ENCODE results near the gene GPD2. TPM values are rescaled to one million over a fixed set of nuclear protein-coding genes. Genes with fewer than 3 reads are reported as not detected.

The GPD2 gene
- total and polyA plus RNA-seq, 5 donors from 2014 or later, result 6.0 to 11.3 (median 9.0) TPM

DNA sequence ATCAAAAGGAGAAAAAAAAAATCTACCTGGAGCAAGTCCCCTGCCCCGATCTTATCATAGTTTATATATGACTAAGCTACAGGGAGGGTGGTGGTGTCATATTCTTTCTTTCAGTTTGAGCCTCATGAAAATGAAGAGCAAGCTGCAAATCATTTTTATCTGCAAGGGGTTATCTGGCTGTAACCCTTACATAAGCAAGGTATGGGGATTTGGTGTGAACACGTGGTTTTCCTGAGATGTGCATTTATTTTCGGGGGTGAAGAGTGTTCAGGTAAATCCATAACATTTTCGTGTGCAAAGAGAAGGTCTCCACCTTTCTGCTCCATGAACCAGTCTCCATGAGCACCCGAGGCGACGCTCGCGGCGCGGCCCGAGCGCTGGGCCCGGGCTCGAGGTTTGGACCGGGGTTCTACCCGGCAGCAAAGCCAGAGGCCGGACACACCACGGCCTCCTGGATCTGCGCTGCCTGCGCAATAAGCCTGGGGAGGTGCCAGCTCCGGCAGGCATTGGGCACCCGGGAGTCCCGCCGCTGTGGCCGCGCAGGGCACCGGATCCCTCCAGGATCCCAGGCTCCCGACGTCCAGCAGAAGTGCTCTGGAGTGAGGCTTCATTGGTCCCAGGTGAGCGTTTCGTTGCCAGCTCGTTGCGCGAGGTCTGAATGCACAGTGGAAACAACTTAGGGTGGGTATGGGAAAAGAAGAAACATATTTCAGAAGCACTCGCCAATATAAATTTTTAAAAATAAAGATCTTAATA lies 36.1 kb upstream of the GPD2 start:
- Mint-ChIP-seq H3K27me3 (peaks cover 19% of the 10 kb centered on the region), H3K27ac (peak overlapping the region; percentile 97 to 99 (median 98)), H3K9me3 (peaks cover 0 to 6% (median 0%) of the 10 kb centered on the region in 7 donors), H3K4me3 (peak overlapping the region; percentile 91 to 98 (median 94)), H3K4me1 (peaks cover 21 to 32% (median 25%) of the 10 kb centered on the region in 4 donors), H3K36me3 (peaks cover 5% of the 10 kb centered on the region)
- ATAC-seq (ENCODE audit: low read depth in 2 of 2) (peak; percentile 27 to 38), DNase-seq (peak in 2 of 3 donors; percentile 46 to 72)
- peaks cover 9% of the 10 kb centered on the region for H3K4me1 ChIP-seq (ENCODE audit: control insufficient read depth, insufficient read depth, low read length, poor library complexity, severe bottlenecking)
- H3K36me3 ChIP-seq (ENCODE audit: control insufficient read depth, insufficient read depth, low read length), result no peaks in the 10 kb centered on the region
- H3K4me3 ChIP-seq (ENCODE audit: low read depth, low read length), result peak overlapping the region; percentile 96
- no peaks in the 10 kb centered on the region for H3K27me3 ChIP-seq (ENCODE audit: control insufficient read depth, insufficient read depth, low read length)
- peak overlapping the region; percentile 89 for H3K27ac ChIP-seq (ENCODE audit: insufficient read depth, low read length, poor library complexity, severe bottlenecking)
- H3K9me3 ChIP-seq (ENCODE audit: control insufficient read depth in 2 of 2, low read length in 2 of 2), result no peaks in the 10 kb centered on the region

DNA sequence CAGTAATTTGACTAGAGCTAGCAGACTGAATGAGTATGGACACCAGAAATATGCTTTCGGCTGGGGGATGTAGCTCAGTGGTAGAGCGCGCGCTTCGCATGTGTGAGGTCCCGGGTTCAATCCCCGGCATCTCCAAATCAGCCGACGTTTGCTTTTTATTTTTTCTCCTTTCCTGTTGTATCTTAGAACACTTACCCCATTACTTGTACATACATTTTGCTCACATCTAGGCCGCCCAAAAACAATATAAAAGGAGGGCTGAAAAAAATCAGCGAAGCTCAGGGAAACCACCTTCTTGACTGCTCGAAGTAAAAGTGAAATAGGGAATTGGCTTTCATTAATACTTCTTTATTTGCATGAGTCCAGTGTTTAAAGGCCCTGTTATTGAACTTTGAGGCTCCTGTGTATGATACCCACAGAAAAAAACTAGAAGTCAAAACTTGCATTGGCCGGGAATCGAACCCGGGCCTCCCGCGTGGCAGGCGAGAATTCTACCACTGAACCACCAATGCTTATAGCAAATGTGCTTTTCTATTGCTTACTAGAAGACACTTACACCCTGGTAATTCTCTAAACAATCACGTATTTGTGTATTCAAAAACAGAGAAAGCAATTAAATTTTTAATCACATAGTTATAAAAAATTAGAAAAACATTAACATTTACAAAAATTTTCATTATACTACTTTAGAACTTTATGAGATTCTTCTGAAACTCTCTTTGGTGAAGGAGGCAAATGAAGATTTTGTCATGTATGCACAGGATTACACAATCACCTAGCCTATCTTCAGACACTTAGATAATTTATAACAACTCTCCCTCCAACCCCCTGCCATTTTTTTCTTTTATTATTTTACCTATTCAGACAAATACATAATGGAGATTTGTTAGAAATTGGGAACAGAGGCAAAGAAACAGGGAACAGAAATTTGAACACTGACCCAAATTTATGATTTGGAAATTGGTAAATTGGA lies 35.2 kb upstream of the GPD2 start:
- H3K27me3 ChIP-seq (ENCODE audit: control insufficient read depth, insufficient read depth, low read length), result no peaks in the 10 kb centered on the region
- ATAC-seq (ENCODE audit: low read depth in 2 of 2) (peak; percentile 77 to 79), DNase-seq (peak; percentile 70 to 90 (median 84))
- peaks cover 9% of the 10 kb centered on the region for H3K4me1 ChIP-seq (ENCODE audit: control insufficient read depth, insufficient read depth, low read length, poor library complexity, severe bottlenecking)
- Mint-ChIP-seq H3K4me1 (peaks cover 21 to 32% (median 25%) of the 10 kb centered on the region in 4 donors), H3K9me3 (peaks cover 0 to 6% (median 0%) of the 10 kb centered on the region in 7 donors), H3K4me3 (peak overlapping the region; percentile 91 to 98 (median 94)), H3K36me3 (peaks cover 5% of the 10 kb centered on the region), H3K27ac (peak overlapping the region; percentile 97 to 99 (median 98)), H3K27me3 (peaks cover 26% of the 10 kb centered on the region)
- H3K27ac ChIP-seq (ENCODE audit: insufficient read depth, low read length, poor library complexity, severe bottlenecking), result peak overlapping the region; percentile 89
- peak overlapping the region; percentile 96 for H3K4me3 ChIP-seq (ENCODE audit: low read depth, low read length)
- no peaks in the 10 kb centered on the region for H3K9me3 ChIP-seq (ENCODE audit: control insufficient read depth in 2 of 2, low read length in 2 of 2)
- no peaks in the 10 kb centered on the region for H3K36me3 ChIP-seq (ENCODE audit: control insufficient read depth, insufficient read depth, low read length)

DNA sequence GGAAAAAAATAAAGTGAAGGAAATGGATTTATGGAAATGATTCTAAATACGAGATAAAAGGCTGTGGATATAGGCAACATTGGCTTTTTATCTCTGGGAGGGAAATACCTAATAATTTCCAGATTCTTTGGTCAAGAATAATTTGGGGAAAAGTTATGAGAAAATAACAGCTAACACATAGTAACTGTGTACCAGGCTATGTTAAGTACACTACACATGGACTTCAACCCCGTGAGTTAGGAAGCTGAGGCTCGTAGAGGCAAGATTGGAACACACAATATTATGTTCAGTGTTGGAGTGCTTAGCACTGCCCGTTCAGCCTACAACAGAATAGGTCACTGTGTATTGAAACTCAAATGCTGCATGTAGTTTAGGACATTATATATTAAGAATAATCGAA lies 34.3 kb upstream of the GPD2 start:
- Histone ChIP-seq H3K9me3 (ENCODE audit: control insufficient read depth in 2 of 2, low read length in 2 of 2) (no peaks in the 10 kb centered on the region), H3K4me3 (ENCODE audit: low read depth, low read length) (no peak overlapping the region), H3K36me3 (ENCODE audit: control insufficient read depth, insufficient read depth, low read length) (no peaks in the 10 kb centered on the region), H3K27me3 (ENCODE audit: control insufficient read depth, insufficient read depth, low read length) (no peaks in the 10 kb centered on the region), H3K4me1 (ENCODE audit: control insufficient read depth, insufficient read depth, low read length, poor library complexity, severe bottlenecking) (peaks cover 9% of the 10 kb centered on the region), H3K27ac (ENCODE audit: insufficient read depth, low read length, poor library complexity, severe bottlenecking) (no peak overlapping the region)
- ATAC-seq (ENCODE audit: low read depth in 2 of 2), result no peak
- Mint-ChIP-seq H3K27me3 (peaks cover 31% of the 10 kb centered on the region), H3K4me3 (peak overlapping the region in 1 of 4 donors; percentile 10), H3K4me1 (peaks cover 21 to 32% (median 25%) of the 10 kb centered on the region in 4 donors), H3K9me3 (peaks cover 0 to 6% (median 0%) of the 10 kb centered on the region in 7 donors), H3K36me3 (peaks cover 5% of the 10 kb centered on the region), H3K27ac (peak overlapping the region in 1 of 3 donors; percentile 98)
- no peak for DNase-seq

DNA sequence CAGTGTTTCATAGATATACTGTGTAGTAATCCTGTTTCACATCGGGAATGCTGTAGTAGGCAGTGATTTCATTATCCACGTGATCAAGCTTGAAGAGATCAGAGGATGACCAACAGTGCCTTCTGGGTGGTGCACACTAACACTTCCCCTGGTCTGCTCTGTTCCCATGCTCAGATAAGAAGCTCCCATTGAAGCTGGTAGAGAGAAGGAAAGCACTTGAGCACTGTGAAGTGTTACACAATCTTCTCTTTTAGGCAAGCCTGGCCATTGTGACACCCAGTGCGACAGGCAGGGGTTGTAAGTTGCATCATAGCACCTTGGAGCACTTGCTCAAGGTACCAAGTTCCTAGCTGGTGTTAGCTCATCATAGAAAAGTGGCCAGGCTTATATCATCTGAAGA lies 30.6 kb upstream of the GPD2 start:
- no peak for DNase-seq
- no peak overlapping the region for H3K27ac ChIP-seq (ENCODE audit: insufficient read depth, low read length, poor library complexity, severe bottlenecking)
- H3K4me3 Mint-ChIP-seq, result no peak overlapping the region
- peaks cover 5% of the 10 kb centered on the region for H3K36me3 Mint-ChIP-seq
- no peaks in the 10 kb centered on the region for H3K9me3 ChIP-seq (ENCODE audit: control insufficient read depth in 2 of 2, low read length in 2 of 2)
- H3K27me3 Mint-ChIP-seq, result peaks cover 38% of the 10 kb centered on the region
- peaks cover 0 to 5% (median 0%) of the 10 kb centered on the region in 7 donors for H3K9me3 Mint-ChIP-seq
- H3K4me1 ChIP-seq (ENCODE audit: control insufficient read depth, insufficient read depth, low read length, poor library complexity, severe bottlenecking), result no peaks in the 10 kb centered on the region
- ATAC-seq (ENCODE audit: low read depth in 2 of 2), result no peak
- peaks cover 4% of the 10 kb centered on the region for H3K27me3 ChIP-seq (ENCODE audit: control insufficient read depth, insufficient read depth, low read length)
- H3K4me1 Mint-ChIP-seq, result peaks cover 8 to 10% (median 8%) of the 10 kb centered on the region in 4 donors
- no peaks in the 10 kb centered on the region for H3K36me3 ChIP-seq (ENCODE audit: control insufficient read depth, insufficient read depth, low read length)
- no peak overlapping the region for H3K27ac Mint-ChIP-seq
- no peak overlapping the region for H3K4me3 ChIP-seq (ENCODE audit: low read depth, low read length)

DNA sequence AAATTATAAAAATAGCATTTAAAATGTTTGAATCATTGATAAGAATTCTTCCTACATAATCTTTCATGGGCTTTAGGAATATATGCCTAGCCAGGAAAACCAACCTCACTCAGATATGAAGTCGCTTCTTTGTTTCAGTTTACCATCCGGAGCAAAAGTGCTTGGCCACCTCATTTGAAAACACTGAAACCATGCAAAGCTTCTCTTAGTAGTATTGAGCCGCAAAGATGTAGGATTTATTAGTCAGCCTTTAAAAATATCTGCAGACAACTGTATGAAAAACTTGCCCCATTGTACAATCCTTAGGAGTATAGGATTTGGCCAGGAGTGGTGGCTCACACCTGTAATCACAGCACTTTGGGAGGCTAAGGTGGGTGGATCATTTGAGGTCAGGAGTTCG lies 24.3 kb upstream of the GPD2 start:
- H3K4me3 Mint-ChIP-seq, result no peak overlapping the region
- H3K27ac ChIP-seq (ENCODE audit: insufficient read depth, low read length, poor library complexity, severe bottlenecking), result no peak overlapping the region
- H3K9me3 Mint-ChIP-seq, result no peaks in the 10 kb centered on the region
- ATAC-seq (ENCODE audit: low read depth in 2 of 2), result no peak
- no peaks in the 10 kb centered on the region for H3K4me1 ChIP-seq (ENCODE audit: control insufficient read depth, insufficient read depth, low read length, poor library complexity, severe bottlenecking)
- no peaks in the 10 kb centered on the region for H3K36me3 ChIP-seq (ENCODE audit: control insufficient read depth, insufficient read depth, low read length)
- no peaks in the 10 kb centered on the region for H3K36me3 Mint-ChIP-seq
- H3K27me3 ChIP-seq (ENCODE audit: control insufficient read depth, insufficient read depth, low read length), result peaks cover 6% of the 10 kb centered on the region
- no peak overlapping the region for H3K27ac Mint-ChIP-seq
- no peak for DNase-seq
- no peak overlapping the region for H3K4me3 ChIP-seq (ENCODE audit: low read depth, low read length)
- no peaks in the 10 kb centered on the region for H3K9me3 ChIP-seq (ENCODE audit: control insufficient read depth in 2 of 2, low read length in 2 of 2)
- H3K4me1 Mint-ChIP-seq, result no peaks in the 10 kb centered on the region
- peaks cover 32% of the 10 kb centered on the region for H3K27me3 Mint-ChIP-seq

DNA sequence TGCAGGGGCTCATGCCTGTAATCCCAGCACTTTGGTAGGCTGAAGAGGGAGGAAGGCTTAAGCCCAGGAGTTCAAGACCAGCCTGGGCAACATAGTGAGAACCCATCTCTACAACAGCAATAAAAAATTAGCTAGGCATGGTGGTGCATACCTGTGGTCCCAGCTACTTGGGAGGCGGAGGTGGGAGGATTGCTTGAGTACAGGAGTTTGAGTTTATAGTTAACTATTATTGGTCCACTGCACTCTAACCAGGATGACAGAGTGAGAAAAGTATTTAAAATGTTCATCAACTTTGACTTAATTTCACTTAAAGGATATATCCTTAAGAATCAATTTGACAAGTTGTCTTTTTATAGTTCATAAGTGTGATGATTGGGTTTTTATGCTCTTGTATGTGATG lies 14.3 kb upstream of the GPD2 start:
- DNase-seq, result no peak
- H3K27ac ChIP-seq (ENCODE audit: insufficient read depth, low read length, poor library complexity, severe bottlenecking), result no peak overlapping the region
- H3K27me3 ChIP-seq (ENCODE audit: control insufficient read depth, insufficient read depth, low read length), result peaks cover 2% of the 10 kb centered on the region
- no peak overlapping the region for H3K27ac Mint-ChIP-seq
- ATAC-seq (ENCODE audit: low read depth in 2 of 2), result no peak
- no peak overlapping the region for H3K4me3 ChIP-seq (ENCODE audit: low read depth, low read length)
- H3K4me1 ChIP-seq (ENCODE audit: control insufficient read depth, insufficient read depth, low read length, poor library complexity, severe bottlenecking), result no peaks in the 10 kb centered on the region
- H3K27me3 Mint-ChIP-seq, result peaks cover 41% of the 10 kb centered on the region
- H3K36me3 Mint-ChIP-seq, result peaks cover 4% of the 10 kb centered on the region
- H3K9me3 Mint-ChIP-seq, result no peaks in the 10 kb centered on the region
- H3K36me3 ChIP-seq (ENCODE audit: control insufficient read depth, insufficient read depth, low read length), result no peaks in the 10 kb centered on the region
- H3K9me3 ChIP-seq (ENCODE audit: control insufficient read depth in 2 of 2, low read length in 2 of 2), result no peaks in the 10 kb centered on the region
- H3K4me1 Mint-ChIP-seq, result no peaks in the 10 kb centered on the region
- peak overlapping the region in 1 of 4 donors; percentile 70 for H3K4me3 Mint-ChIP-seq

DNA sequence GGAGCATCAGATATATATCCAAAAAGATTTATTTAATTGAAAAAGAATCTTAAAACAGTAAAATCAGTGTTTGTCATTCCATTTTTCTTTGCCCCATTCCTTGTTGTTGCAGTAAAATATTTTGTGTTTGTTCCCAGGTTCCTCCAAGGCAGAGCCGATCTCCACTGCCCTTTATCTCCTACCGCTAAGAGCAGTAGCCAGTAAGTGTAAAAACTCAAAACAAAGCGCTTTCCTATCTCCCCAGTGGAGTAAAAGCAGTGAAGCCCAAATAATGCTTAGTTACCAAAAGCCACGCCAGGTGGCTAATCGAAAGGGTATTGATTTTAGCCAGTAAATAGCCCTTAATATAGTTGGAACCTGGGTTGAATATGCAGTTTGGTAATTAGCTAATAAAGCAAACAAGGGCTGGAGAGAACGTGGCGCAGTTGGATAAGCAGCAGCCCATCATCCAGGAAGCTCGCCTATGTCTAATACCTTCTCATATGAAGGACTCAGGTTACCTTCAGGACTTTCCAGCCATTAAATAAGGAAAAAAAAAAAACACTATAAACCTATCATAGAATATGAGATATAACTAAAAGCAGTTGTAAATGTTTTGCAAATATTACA lies 12.4 kb upstream of the GPD2 start:
- H3K27ac ChIP-seq (ENCODE audit: insufficient read depth, low read length, poor library complexity, severe bottlenecking), result no peak overlapping the region
- no peaks in the 10 kb centered on the region for H3K4me1 ChIP-seq (ENCODE audit: control insufficient read depth, insufficient read depth, low read length, poor library complexity, severe bottlenecking)
- H3K4me3 Mint-ChIP-seq, result no peak overlapping the region
- H3K36me3 ChIP-seq (ENCODE audit: control insufficient read depth, insufficient read depth, low read length), result no peaks in the 10 kb centered on the region
- H3K27me3 ChIP-seq (ENCODE audit: control insufficient read depth, insufficient read depth, low read length), result peaks cover 2% of the 10 kb centered on the region
- no peaks in the 10 kb centered on the region for H3K4me1 Mint-ChIP-seq
- peaks cover 4% of the 10 kb centered on the region for H3K36me3 Mint-ChIP-seq
- H3K9me3 Mint-ChIP-seq, result no peaks in the 10 kb centered on the region
- H3K9me3 ChIP-seq (ENCODE audit: control insufficient read depth in 2 of 2, low read length in 2 of 2), result no peaks in the 10 kb centered on the region
- DNase-seq, result no peak
- H3K27ac Mint-ChIP-seq, result no peak overlapping the region
- no peak for ATAC-seq (ENCODE audit: low read depth in 2 of 2)
- H3K27me3 Mint-ChIP-seq, result peaks cover 37% of the 10 kb centered on the region
- no peak overlapping the region for H3K4me3 ChIP-seq (ENCODE audit: low read depth, low read length)

All from CD4-positive, CD25-positive, alpha-beta regulatory T cell (primary cell).